H1 (cell line): ENCODE results near the gene RNF175. TPM values are rescaled to one million over a fixed set of nuclear protein-coding genes. Genes with fewer than 3 reads are reported as not detected.

Source experiments
- CTCF ChIA-PET: fragments of 300-600 bp; sonication (Branson Sonifier 250); formaldehyde crosslinking; loops from one replicate; lab custom pipeline; 2021; ENCODE audit not compliant: partially characterized antibody; lab: Charles Lee
- POLR2A ChIA-PET: fragments of 300-600 bp; sonication (Branson Sonifier 250); formaldehyde crosslinking; loops from one replicate; lab custom pipeline; 2021; ENCODE audit warnings: inconsistent platforms; ENCODE audit not compliant: partially characterized antibody; lab: Charles Lee
- DNase-seq, 2 experiments: peaks; one replicate each; pipeline versions ENCODE4 v3.0.0 to v3.0.0-alpha.2; 2010 to 2022; ENCODE audit warnings: low spot score in 2 of 2, low read depth in 1 of 2, mixed read lengths in 1 of 2
- FAIRE-seq: peaks from 2 replicates; lab custom pipeline; 2011; peaks lifted over from hg19 to GRCh38; lab: Jason Lieb, UNC
- H2AFZ ChIP-seq: 2 replicates; pipeline ENCODE4 v1.8.1; 2012; ENCODE audit warnings: low read length, inconsistent platforms
- H2AK5ac ChIP-seq: 2 replicates; pipeline ENCODE4 v1.6.1; 2013; ENCODE audit warnings: low read depth, low read length
- H2BK120ac ChIP-seq: replicated peaks from 2 replicates; pipeline ENCODE3; 2013; ENCODE audit warnings: low read depth, low read length, inconsistent platforms
- H2BK12ac ChIP-seq: 2 replicates; pipeline ENCODE4 v1.6.1; 2013; ENCODE audit warnings: low read depth, low read length
- H2BK15ac ChIP-seq: 2 replicates; pipeline ENCODE4 v1.6.1; 2013; ENCODE audit warnings: low read length
- H2BK20ac ChIP-seq: 2 replicates; pipeline ENCODE4 v1.6.1; 2013; ENCODE audit warnings: low read length
- H2BK5ac ChIP-seq: 2 replicates; pipeline ENCODE4 v1.6.1; 2013; ENCODE audit warnings: low read depth, low read length
- H3K14ac ChIP-seq: 2 replicates; pipeline ENCODE4 v1.6.1; 2013; ENCODE audit warnings: inconsistent platforms; ENCODE audit not compliant: insufficient read length
- H3K18ac ChIP-seq: 2 replicates; pipeline ENCODE4 v1.6.1; 2013; ENCODE audit warnings: low read length; ENCODE audit errors: extremely low read depth
- H3K23ac ChIP-seq: 2 replicates; pipeline ENCODE4 v1.6.1; 2013; ENCODE audit warnings: inconsistent platforms; ENCODE audit not compliant: insufficient read length
- H3K23me2 ChIP-seq: 2 replicates; pipeline ENCODE4 v1.6.1; 2013; ENCODE audit warnings: low read depth, low read length
- H3K27ac ChIP-seq: 2 replicates; pipeline ENCODE4 v1.6.1; 2011; ENCODE audit warnings: low read depth, low read length, inconsistent platforms
- H3K27me3 ChIP-seq, 4 experiments: replicated peaks in 1 of 4; 1 replicate in 1 of 4; 2 replicates in 3 of 4; pipeline versions ENCODE4 v1.6.1 to v1.8.1; 2011 to 2013; ENCODE audit warnings: low read length in 3 of 4, mild to moderate bottlenecking in 3 of 4, inconsistent platforms in 2 of 4, mixed read lengths in 2 of 4, moderate library complexity in 1 of 4; ENCODE audit not compliant: control insufficient read depth in 3 of 4, insufficient read depth in 3 of 4; ENCODE audit errors: extremely low read depth in 1 of 4
- H3K36me3 ChIP-seq, 4 experiments: 2 replicates each; pipeline versions ENCODE4 v1.6.1 to v1.8.1; 2011 to 2013; ENCODE audit warnings: mild to moderate bottlenecking in 4 of 4, low read length in 3 of 4, moderate library complexity in 2 of 4, control low read depth in 1 of 4, inconsistent platforms in 1 of 4; ENCODE audit not compliant: insufficient read depth in 4 of 4, control insufficient read depth in 2 of 4
- H3K4ac ChIP-seq: replicated peaks from 2 replicates; pipeline ENCODE3; 2013; ENCODE audit warnings: low read length, low read depth, mixed read lengths, inconsistent platforms; ENCODE audit not compliant: insufficient read length
- H3K4me1 ChIP-seq, 4 experiments: replicated peaks in 1 of 4; 1 replicate in 1 of 4; 2 replicates in 3 of 4; pipeline versions ENCODE4 v1.6.1 to v1.8.1; 2011 to 2013; ENCODE audit warnings: low read length in 3 of 4, inconsistent platforms in 2 of 4, mixed read lengths in 1 of 4; ENCODE audit not compliant: insufficient read depth in 4 of 4, control insufficient read depth in 3 of 4
- H3K4me2 ChIP-seq, 2 experiments: 2 replicates each; pipeline versions ENCODE4 v1.6.1 to v1.8.1; 2011 to 2013; ENCODE audit warnings: low read depth in 2 of 2, low read length in 2 of 2, control low read depth in 1 of 2, inconsistent platforms in 1 of 2, mild to moderate bottlenecking in 1 of 2; ENCODE audit not compliant: insufficient read depth in 1 of 2
- H3K4me3 ChIP-seq, 4 experiments: fragments of 200-600, 300-600 bp in 1 of 4; sonication (generic), shearing (Covaris generic), sonication (Bioruptor Twin) in 1 of 4; 2 replicates each; pipeline versions ENCODE4 v1.5.1 to v1.8.1; 2011 to 2016; ENCODE audit warnings: low read length in 4 of 4, low read depth in 3 of 4, control low read depth in 2 of 4, inconsistent platforms in 2 of 4, mild to moderate bottlenecking in 2 of 4, mixed read lengths in 1 of 4, moderate library complexity in 1 of 4; ENCODE audit not compliant: insufficient read depth in 2 of 4; ENCODE audit errors: extremely low read depth in 1 of 4
- H3K56ac ChIP-seq: replicated peaks from 2 replicates; pipeline ENCODE3; 2013; ENCODE audit warnings: low read depth, mild to moderate bottlenecking, mixed read lengths, low read length, inconsistent platforms; ENCODE audit not compliant: insufficient read length
- H3K79me1 ChIP-seq: 2 replicates; pipeline ENCODE4 v1.6.1; 2013; ENCODE audit warnings: low read depth, low read length, control low read depth
- H3K79me2 ChIP-seq, 2 experiments: 2 replicates each; pipeline versions ENCODE4 v1.6.1 to v1.8.1; 2012 to 2013; ENCODE audit warnings: low read length in 2 of 2, mild to moderate bottlenecking in 2 of 2, inconsistent platforms in 1 of 2; ENCODE audit not compliant: insufficient read depth in 2 of 2, control insufficient read depth in 1 of 2
- H3K9ac ChIP-seq, 4 experiments: replicated peaks in 1 of 4; 1 replicate in 1 of 4; 2 replicates in 3 of 4; pipeline versions ENCODE4 v1.6.1 to v1.8.1; 2011 to 2013; ENCODE audit warnings: low read depth in 3 of 4, low read length in 3 of 4, control low read depth in 2 of 4, mild to moderate bottlenecking in 2 of 4, moderate library complexity in 2 of 4, inconsistent platforms in 1 of 4; ENCODE audit errors: extremely low read depth in 1 of 4
- H3K9me3 ChIP-seq, 2 experiments: 2 replicates each; pipeline versions ENCODE4 v1.6.1 to v1.8.1; 2012 to 2013; ENCODE audit warnings: mild to moderate bottlenecking in 2 of 2, moderate library complexity in 2 of 2, control low read depth in 1 of 2, inconsistent platforms in 1 of 2, low read depth in 1 of 2, low read length in 1 of 2, mixed read lengths in 1 of 2; ENCODE audit not compliant: insufficient read depth in 2 of 2
- H4K20me1 ChIP-seq, 2 experiments: replicated peaks in 1 of 2; 2 replicates each; pipeline versions ENCODE3 to v1.8.1; 2011 to 2013; ENCODE audit warnings: inconsistent platforms in 2 of 2, low read length in 2 of 2, mild to moderate bottlenecking in 1 of 2; ENCODE audit not compliant: insufficient read depth in 2 of 2, control insufficient read depth in 1 of 2
- H4K5ac ChIP-seq: 2 replicates; pipeline ENCODE4 v1.6.1; 2013; ENCODE audit warnings: low read length, low read depth, mixed read lengths, inconsistent platforms; ENCODE audit not compliant: insufficient read length
- H4K8ac ChIP-seq: 2 replicates; pipeline ENCODE4 v1.8.0; 2013; ENCODE audit warnings: mild to moderate bottlenecking, moderate library complexity, low read length, inconsistent platforms; ENCODE audit not compliant: insufficient read depth; ENCODE audit errors: extremely low read depth
- H4K91ac ChIP-seq: replicated peaks from 2 replicates; pipeline ENCODE3; 2013; ENCODE audit warnings: low read length, mixed read lengths, inconsistent platforms; ENCODE audit not compliant: insufficient read length
- ASH2L ChIP-seq: fragments of 200-600, 300-600 bp; sonication (generic); IDR thresholded peaks from one replicate; pipeline ENCODE4 v1.7.1; 2017; ENCODE audit warnings: low read length
- ATF2 ChIP-seq: IDR thresholded peaks from 2 replicates; pipeline ENCODE4 v1.6.1; 2012; ENCODE audit warnings: low read length, inconsistent platforms
- ATF3 ChIP-seq: IDR thresholded peaks from 2 replicates; pipeline ENCODE4 v1.6.1; 2011; ENCODE audit warnings: low read depth, mild to moderate bottlenecking, low read length; ENCODE audit not compliant: insufficient read depth
- BACH1 ChIP-seq: IDR thresholded peaks from 2 replicates; pipeline ENCODE4 v1.6.1; 2012; ENCODE audit warnings: low read length, improper control_type of control experiment
- BRCA1 ChIP-seq: IDR thresholded peaks from 2 replicates; pipeline ENCODE4 v1.6.1; 2012; ENCODE audit warnings: low read depth, low read length, improper control_type of control experiment
- CREB1 ChIP-seq: IDR thresholded peaks from 2 replicates; pipeline ENCODE4 v1.6.1; 2012; ENCODE audit warnings: inconsistent platforms
- GABPA ChIP-seq: IDR thresholded peaks from 2 replicates; pipeline ENCODE4 v1.6.1; 2011; ENCODE audit warnings: mild to moderate bottlenecking, low read length, moderate library complexity, borderline replicate concordance; ENCODE audit not compliant: insufficient read depth
- GTF2F1 ChIP-seq: IDR thresholded peaks from 2 replicates; pipeline ENCODE4 v1.6.1; 2012; ENCODE audit warnings: low read depth, low read length, improper control_type of control experiment, borderline replicate concordance
- POLR2AphosphoS5 ChIP-seq: IDR thresholded peaks from 2 replicates; pipeline ENCODE4 v1.6.1; 2011; ENCODE audit warnings: low read depth, low read length
- RNF2 ChIP-seq: fragments of 200-900, 300-1000 bp; sonication (generic); IDR thresholded peaks from 2 replicates; pipeline ENCODE4 v1.7.1; 2016; ENCODE audit warnings: borderline replicate concordance, low read depth, mild to moderate bottlenecking, antibody characterized with exemption, low read length; ENCODE audit not compliant: poor library complexity, severe bottlenecking; ENCODE audit errors: missing control alignments
- TAF7 ChIP-seq: optimal IDR thresholded peaks from 2 replicates; pipeline ENCODE3; 2011; ENCODE audit warnings: low read depth, mild to moderate bottlenecking, inconsistent platforms, low read length, moderate library complexity, borderline replicate concordance
- ZNF274 ChIP-seq: IDR thresholded peaks from 2 replicates; pipeline ENCODE4 v1.7.0; 2012; ENCODE audit warnings: low read length, borderline replicate concordance; ENCODE audit errors: extremely low read depth
- WGBS, 2 experiments: shearing (Covaris generic) in 1 of 2; methylation state at CpG; one replicate each; pipeline versions ENCODE4 v1.1.6 to v1.1.7; 2013 to 2015; ENCODE audit warnings: low lambda C conversion rate in 2 of 2, mixed read lengths in 2 of 2, inconsistent platforms in 1 of 2, low coverage in 1 of 2, missing lambda C conversion rate in 1 of 2; ENCODE audit not compliant: insufficient replicate concordance in 2 of 2, insufficient coverage in 1 of 2, insufficient read length in 1 of 2; ENCODE audit errors: extremely low coverage in 1 of 2, missing lambda C conversion rate in 1 of 2; 5-methylcytosine and 5-hydroxymethylcytosine counted together
- polyA plus RNA-seq, 7 experiments: library from polyadenylated mRNA; depleted of rRNA in 3 of 7; stranded (reverse) in 5 of 7; unstranded in 2 of 7; fragments of >200 nt in 5 of 7; fragments of 200-250 nt in 2 of 7; gene quantifications; 1 replicate in 5 of 7; 2 replicates in 1 of 7; 4 replicates in 1 of 7; pipeline versions ENCODE4 v1.2.1 to v1.2.3, GENCODE V29; 2011 to 2013; ENCODE audit warnings: missing spikeins in 2 of 7, mixed read lengths in 2 of 7
- total RNA-seq: library from RNA; stranded (reverse); fragmentation: NEBNext Ultra II Directional; extraction: Animal tissue kit (Norgen Biotek cat#: 25700); gene quantifications from 2 replicates; pipeline ENCODE4 v1.2.1, GENCODE V29; 2021

Gene RNF175
- total and polyA plus RNA-seq, 2 of the 8 experiments (the other 6 are each of a cell fraction or from before 2014, with no cell fraction given), result 7.9 to 9.8 TPM

GRCh38 chr4:153741541-153741940 is 18.3 kb downstream of the RNF175 start:
- Histone ChIP-seq H4K8ac (no peak overlapping the region), H2BK20ac (no peak overlapping the region), H3K18ac (no peak overlapping the region), H3K4me3 (no peak overlapping the region), H3K14ac (no peak overlapping the region), H2AFZ (no peak overlapping the region), H3K9ac (no peak overlapping the region), H3K36me3 (peaks cover 0 to 14% (median 6%) of the 10 kb centered on the region in 4 experiments; a peak in 5 of 8 replicates), H3K56ac (no peak overlapping the region), H4K5ac (no peak overlapping the region), H2BK12ac (no peak overlapping the region), H3K27me3 (no peaks in the 10 kb centered on the region), H3K79me2 (no peaks in the 10 kb centered on the region), H2BK5ac (no peak overlapping the region), H2AK5ac (no peak overlapping the region), H3K79me1 (no peaks in the 10 kb centered on the region), H3K4me2 (no peak overlapping the region), H4K20me1 (no peaks in the 10 kb centered on the region), H3K23ac (no peak overlapping the region), H2BK120ac (no peak overlapping the region), H2BK15ac (no peak overlapping the region), H3K4ac (no peak overlapping the region), H3K27ac (no peak overlapping the region), H4K91ac (no peak overlapping the region), H3K23me2 (no peaks in the 10 kb centered on the region), H3K9me3 (peaks cover 4 to 9% of the 10 kb centered on the region in 2 experiments; a peak in 2 of 4 replicates), H3K4me1 (no peaks in the 10 kb centered on the region)
- ChIA-PET POLR2A (interaction anchor here (1.5 kb wide), 1 partner anchor 17 kb away, joined by 3 read pairs; no protein-coding TSS in a partner anchor), CTCF (interaction anchor here (1.0 to 3.7 kb wide), 7 partner anchors 8 to 109 kb away, joined by 3 to 15 read pairs (median 4); no protein-coding TSS in a partner anchor)
- no peak for DNase-seq
- no peak for FAIRE-seq
- WGBS, 2 experiments, result 78% methylated on average over 2 of the region's 2 CpGs; no CpG with 5 or more reads in 1 of the 2 experiments
- no peak for TF ChIP-seq CREB1
- no peak for TF ChIP-seq RNF2
- no peak for TF ChIP-seq ATF2
- no peak for TF ChIP-seq BRCA1
- no peak for TF ChIP-seq POLR2AphosphoS5
- TF ChIP-seq TAF7, result no peak
- no peak for TF ChIP-seq ATF3
- TF ChIP-seq BACH1, result no peak
- TF ChIP-seq GABPA, result no peak
- no peak for TF ChIP-seq ZNF274
- no peak for TF ChIP-seq ASH2L
- TF ChIP-seq GTF2F1, result no peak
